DMS153 (cell line): Measurements from ENCODE around the gene SETD2.
"Not testable (repeated sequence)": the region's sequence is repeated elsewhere in the genome, so short reads cannot be mapped to it uniquely, and the experiment has no call there.

Experiments used
- DNase-seq: peaks from one replicate; lab custom pipeline; 2025; lab: John Stamatoyannopoulos, UW

SETD2 gene

GRCh38 chr3:47097864-47098263 lies 66.0 kb downstream of the SETD2 start:
- DNase-seq: no peak

DNA sequence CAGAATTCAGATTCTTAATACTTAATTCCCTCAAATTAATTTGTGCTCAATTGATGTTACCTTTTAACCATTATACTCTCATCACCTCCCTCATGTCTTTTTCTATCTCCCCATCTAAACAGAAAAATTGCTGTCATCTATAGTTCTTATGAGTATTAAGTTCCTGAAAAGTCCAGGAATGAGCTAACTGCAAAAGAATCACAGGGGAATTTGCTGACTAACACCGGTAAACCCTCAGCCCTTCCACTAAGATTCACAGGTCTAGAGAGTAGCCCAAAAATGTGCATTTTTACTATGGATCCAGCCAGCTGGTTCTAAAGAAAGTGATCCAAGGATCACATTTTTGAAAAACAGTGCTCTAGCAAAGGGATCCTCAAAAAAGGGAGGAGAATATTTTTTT lies 67.0 kb downstream of the SETD2 start:
- no peak for DNase-seq

- no peak for DNase-seq
Measured at GRCh38 chr3:47092090-47092489, 71.8 kb downstream of the SETD2 start.

DNA sequence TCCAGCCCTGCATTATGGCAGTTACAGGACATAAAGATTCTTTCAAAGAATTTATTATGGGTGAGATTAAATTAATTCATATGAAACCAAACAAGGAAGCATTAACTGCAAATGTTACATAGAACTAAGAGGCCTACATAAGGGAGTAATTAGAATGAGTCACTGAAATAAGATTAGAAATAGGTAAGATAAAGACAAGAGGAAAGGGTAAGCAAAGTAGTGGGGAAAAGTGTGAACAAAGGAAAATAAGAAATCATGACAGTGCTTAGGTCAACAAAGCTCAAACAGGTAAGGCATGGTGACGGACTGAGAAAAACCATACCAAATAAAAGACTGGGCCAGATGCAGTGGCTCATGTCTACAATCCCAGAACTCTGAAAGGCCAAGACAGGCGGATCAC lies 74.3 kb downstream of the SETD2 start:
- DNase-seq: no peak

- DNase-seq: no peak
Measured at GRCh38 chr3:47086071-47086470, 77.8 kb downstream of the SETD2 start.

GRCh38 chr3:47083786-47084185 lies 80.1 kb downstream of the SETD2 start:
- no peak for DNase-seq

- DNase-seq: no peak
Measured at GRCh38 chr3:47082519-47082918, 81.4 kb downstream of the SETD2 start.

GRCh38 chr3:47079432-47079831 lies 84.5 kb downstream of the SETD2 start:
- DNase-seq: no peak

DNA sequence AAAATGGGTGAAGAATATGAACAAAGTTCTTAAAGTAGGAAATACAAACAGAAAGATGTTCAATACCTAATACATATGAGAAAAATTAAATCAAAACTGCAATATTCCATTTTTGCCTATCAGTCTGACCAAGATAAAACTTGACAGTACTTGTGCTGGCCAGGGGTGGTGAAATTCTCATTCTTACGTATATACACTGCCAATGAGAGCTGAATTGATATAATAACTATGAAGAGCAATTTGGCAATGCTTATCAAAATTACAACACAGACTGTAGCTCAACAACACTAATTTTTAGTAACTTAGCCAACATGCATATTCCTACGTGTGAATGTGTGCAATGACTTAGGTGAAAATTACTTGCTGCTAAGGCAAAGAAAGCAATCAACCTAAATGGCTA lies 90.2 kb downstream of the SETD2 start:
- no peak for DNase-seq

GRCh38 chr3:47070770-47071169 lies 93.1 kb downstream of the SETD2 start:
- DNase-seq: no peak

GRCh38 chr3:47066259-47066658 lies 97.7 kb downstream of the SETD2 start:
- not testable (repeated sequence) for DNase-seq

- DNase-seq: no peak
Measured at GRCh38 chr3:47065681-47066080, 98.2 kb downstream of the SETD2 start.

- no peak for DNase-seq
Measured at GRCh38 chr3:47065058-47065457, 98.9 kb downstream of the SETD2 start.

- no peak for DNase-seq
Measured at GRCh38 chr3:47057212-47057671, 106.7 kb downstream of the SETD2 start.

DNA sequence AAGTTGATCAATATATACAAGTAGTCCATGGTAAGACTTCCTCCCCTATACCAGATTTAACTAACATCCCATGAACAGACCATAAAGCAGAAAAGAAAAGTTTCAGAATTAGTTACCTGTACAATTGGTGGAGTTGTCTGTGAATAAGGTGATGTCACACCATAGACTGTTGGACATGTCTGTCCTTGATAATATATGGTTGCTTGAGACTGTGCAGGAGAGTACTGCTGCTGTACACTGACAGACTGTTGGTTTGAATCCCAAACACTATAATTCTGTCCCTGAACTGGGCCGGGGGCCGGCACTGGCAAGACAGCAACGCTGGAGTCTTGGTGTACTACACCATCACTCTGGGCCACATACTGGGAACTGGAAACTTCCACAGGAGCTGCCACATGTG lies 107.2 kb downstream of the SETD2 start:
- DNase-seq: no peak

GRCh38 chr3:47054412-47054811 lies 109.5 kb downstream of the SETD2 start:
- DNase-seq: no peak

GRCh38 chr3:47047673-47048072 lies 116.2 kb downstream of the SETD2 start:
- DNase-seq: no peak

GRCh38 chr3:47047069-47047468 lies 116.8 kb downstream of the SETD2 start:
- no peak for DNase-seq

- no peak for DNase-seq
Measured at GRCh38 chr3:47042231-47042791, 121.6 kb downstream of the SETD2 start.

GRCh38 chr3:47041114-47041513 lies 122.8 kb downstream of the SETD2 start:
- DNase-seq: no peak

DNA sequence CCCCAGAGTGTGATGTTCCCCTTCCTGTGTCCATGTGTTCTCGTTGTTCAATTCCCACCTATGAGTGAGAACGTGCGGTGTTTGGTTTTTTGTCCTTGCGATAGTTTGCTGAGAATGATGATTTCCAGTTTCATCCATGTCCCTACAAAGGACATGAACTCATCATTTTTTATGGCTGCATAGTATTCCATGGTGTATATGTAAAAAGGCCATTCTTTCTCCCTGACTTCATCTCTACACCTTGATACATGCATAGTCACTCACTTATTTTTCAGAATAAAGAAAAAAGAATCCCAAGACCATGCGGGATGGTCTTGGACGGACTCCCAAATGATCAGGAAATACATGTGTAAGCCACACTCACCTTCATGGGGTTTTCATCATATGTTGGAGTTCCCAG lies 126.6 kb downstream of the SETD2 start:
- DNase-seq: not testable (repeated sequence)

GRCh38 chr3:47036145-47036544 lies 127.8 kb downstream of the SETD2 start:
- no peak for DNase-seq

DNA sequence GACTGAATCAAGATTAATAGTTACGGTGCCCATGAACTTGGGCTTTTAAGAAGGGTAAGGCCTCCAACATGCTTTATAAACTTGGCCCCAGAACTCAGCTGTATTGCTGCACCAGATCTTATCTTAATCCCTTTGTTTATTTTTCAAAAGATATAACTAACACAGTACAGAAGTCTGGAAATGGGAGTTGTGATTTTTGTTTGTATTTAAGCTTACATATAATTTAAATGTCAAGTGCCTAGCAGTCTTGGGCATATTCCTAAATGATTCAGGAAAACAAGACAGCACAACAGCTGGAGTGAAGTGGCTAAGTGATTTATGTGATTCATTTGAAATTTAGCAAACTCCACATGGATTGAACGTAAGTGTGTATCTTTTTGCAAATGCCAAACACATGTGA lies 128.3 kb downstream of the SETD2 start:
- no peak for DNase-seq

DNA sequence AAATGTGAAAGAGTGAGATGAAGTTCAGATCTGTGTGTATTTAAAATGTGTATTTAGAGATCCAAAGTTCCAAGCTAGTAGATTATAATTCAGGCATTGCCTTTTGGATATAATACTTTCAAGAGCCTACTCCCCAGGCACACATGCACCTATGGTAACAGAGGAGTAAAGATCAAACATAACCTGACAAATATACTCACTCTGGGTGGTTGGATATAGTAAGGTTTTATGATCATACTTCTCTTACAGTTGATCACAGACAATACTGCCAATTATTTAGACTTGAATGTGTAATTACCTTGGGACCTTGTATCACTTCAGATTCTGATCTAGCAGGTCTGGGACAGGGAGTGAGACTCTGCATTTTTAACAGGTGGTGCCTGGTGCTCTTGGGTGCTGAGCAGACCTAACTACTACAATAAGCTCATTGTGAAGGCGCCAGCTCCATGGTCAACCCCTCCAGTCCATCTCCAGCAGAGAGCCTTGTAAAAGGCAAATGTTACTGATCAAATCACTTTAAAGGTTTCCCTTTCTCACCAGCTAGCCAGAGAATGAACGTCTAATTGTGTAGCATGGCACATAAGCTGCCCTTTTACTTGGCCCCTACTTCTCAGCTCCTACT lies 128.9 kb downstream of the SETD2 start:
- DNase-seq: no peak
